SU-DHL-6 (cell line): ENCODE results near the gene THAP5.

Experiments
- CTCF ChIP-seq: fragments of 200-600 bp; sonication (generic); IDR thresholded peaks from one replicate; pipeline ENCODE4 v1.5.1; 2017; ENCODE audit warnings: antibody characterized with exemption, mild to moderate bottlenecking, low read length, moderate library complexity; ENCODE audit not compliant: insufficient read depth, poor library complexity, severe bottlenecking
- EZH2phosphoT487 ChIP-seq: fragments of 200-600 bp; sonication (generic), shearing (Covaris generic); conservative IDR thresholded peaks from 2 replicates; pipeline ENCODE4 v1.6.1; 2018; ENCODE audit warnings: mild to moderate bottlenecking, antibody characterized with exemption, low read length, moderate library complexity, mixed read lengths

DNA sequence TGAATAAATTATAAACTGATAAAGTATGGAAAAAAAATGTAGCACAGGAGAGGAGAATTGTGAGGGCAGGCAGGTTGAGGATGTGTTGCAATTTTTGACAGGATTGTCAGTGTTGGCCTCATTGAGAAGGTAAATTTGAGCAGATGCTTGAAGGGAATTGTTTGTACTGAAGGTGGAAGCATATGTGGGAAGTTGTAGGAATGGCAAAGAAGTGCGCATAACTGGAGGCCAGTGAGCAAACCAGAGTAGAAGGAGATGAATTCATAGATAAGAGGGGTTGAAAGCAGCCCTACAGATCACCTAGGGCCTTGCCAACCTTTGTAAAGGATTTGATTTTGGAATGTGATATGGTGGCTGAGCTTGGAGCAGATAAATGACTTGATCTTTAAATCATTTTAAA lies 6.6 kb upstream of the THAP5 start:
- TF ChIP-seq CTCF (no peak), EZH2phosphoT487 (no peak)
